Neural cell (in vitro differentiated cells): ENCODE results near the gene SNAI1. TPM values are rescaled to one million over a fixed set of nuclear protein-coding genes. Genes with fewer than 3 reads are reported as not detected.

Experiments
- H2AFZ ChIP-seq: fragments of 200-600, 300-800 bp; sonication (generic), shearing (Covaris generic); 2 replicates; pipeline ENCODE4 v1.6.0; 2014; ENCODE audit warnings: low read depth, mild to moderate bottlenecking, antibody characterized with exemption, low read length, moderate library complexity
- H3F3A ChIP-seq: fragments of 200-600 bp; shearing (Covaris generic); 2 replicates; pipeline ENCODE4 v1.6.1; 2016; ENCODE audit warnings: mild to moderate bottlenecking, moderate library complexity, mixed read lengths, antibody characterized with exemption, low read length; ENCODE audit not compliant: insufficient read depth, poor library complexity, severe bottlenecking
- H3K27ac ChIP-seq: fragments of 200-600, 300-800 bp; sonication (generic), shearing (Covaris generic); 2 replicates; pipeline ENCODE4 v1.5.1; 2014; ENCODE audit warnings: mild to moderate bottlenecking, low read length, moderate library complexity
- H3K27me3 ChIP-seq: fragments of 300-800, 200-600 bp; sonication (generic), shearing (Covaris generic); 2 replicates; pipeline ENCODE4 v1.6.0; 2014; ENCODE audit warnings: mild to moderate bottlenecking, low read depth, low read length, moderate library complexity; ENCODE audit not compliant: insufficient read depth
- H3K36me3 ChIP-seq: fragments of 300-800, 200-600 bp; sonication (generic), shearing (Covaris generic); 2 replicates; pipeline ENCODE4 v1.5.1; 2014; ENCODE audit warnings: mild to moderate bottlenecking, antibody characterized with exemption, low read length, moderate library complexity; ENCODE audit not compliant: insufficient read depth
- H3K4me2 ChIP-seq: fragments of 300-800, 200-600 bp; sonication (generic), shearing (Covaris generic); 2 replicates; pipeline ENCODE4 v1.6.0; 2014; ENCODE audit warnings: mild to moderate bottlenecking, low read length
- H3K4me3 ChIP-seq: fragments of 300-800, 200-600 bp; sonication (generic), shearing (Covaris generic); 2 replicates; pipeline ENCODE4 v1.5.1; 2014; ENCODE audit warnings: mild to moderate bottlenecking, low read length, moderate library complexity
- H3K79me2 ChIP-seq: fragments of 200-600 bp; shearing (Covaris generic); replicated peaks from 2 replicates; pipeline ENCODE4 v1.6.0; 2014; ENCODE audit warnings: mild to moderate bottlenecking, low read length, moderate library complexity; ENCODE audit not compliant: insufficient read depth
- H3K9ac ChIP-seq: fragments of 300-800, 200-600 bp; sonication (generic), shearing (Covaris generic); 2 replicates; pipeline ENCODE4 v1.6.1; 2016; ENCODE audit warnings: mild to moderate bottlenecking, low read length, mixed read lengths
- H3K9me2 ChIP-seq: fragments of 200-600 bp; shearing (Covaris generic); 2 replicates; pipeline ENCODE4 v1.6.1; 2016; ENCODE audit warnings: mild to moderate bottlenecking, low read length, mixed read lengths; ENCODE audit not compliant: insufficient read depth
- H3K9me3 ChIP-seq: fragments of 200-600, 300-800 bp; sonication (generic), shearing (Covaris generic); 2 replicates; pipeline ENCODE4 v1.6.1; 2016; ENCODE audit warnings: mild to moderate bottlenecking, mixed run types, low read length, moderate library complexity, mixed read lengths
- H4K20me1 ChIP-seq: fragments of 200-600 bp; shearing (Covaris generic); 2 replicates; pipeline ENCODE4 v1.6.1; 2016; ENCODE audit warnings: mild to moderate bottlenecking, mixed run types; ENCODE audit not compliant: insufficient read depth
- EP300 ChIP-seq: fragments of 450-650 bp; conservative IDR thresholded peaks from 2 replicates; pipeline ENCODE4 v1.6.1; 2014; ENCODE audit warnings: antibody characterized with exemption, mild to moderate bottlenecking, moderate library complexity; ENCODE audit not compliant: poor library complexity, severe bottlenecking
- EZH2 ChIP-seq: fragments of 200-600, 300-800 bp; shearing (Covaris generic), sonication (generic); IDR thresholded peaks from 2 replicates; pipeline ENCODE4 v1.6.1; 2014; ENCODE audit warnings: antibody characterized with exemption, low read length, borderline replicate concordance, mild to moderate bottlenecking; ENCODE audit not compliant: insufficient read depth, poor library complexity, severe bottlenecking
- MXI1 ChIP-seq: fragments of 450-650 bp; conservative IDR thresholded peaks from 2 replicates; pipeline ENCODE4 v1.6.1; 2014; ENCODE audit warnings: antibody characterized with exemption, mild to moderate bottlenecking; ENCODE audit not compliant: poor library complexity, severe bottlenecking
- POLR2AphosphoS5 ChIP-seq: IDR thresholded peaks from 2 replicates; pipeline ENCODE4 v1.6.1; 2012
- RAD21 ChIP-seq: fragments of 450-650 bp; conservative IDR thresholded peaks from 2 replicates; pipeline ENCODE4 v1.6.1; 2014; ENCODE audit warnings: antibody characterized with exemption, mild to moderate bottlenecking, moderate library complexity
- SMC3 ChIP-seq: fragments of 450-650 bp; conservative IDR thresholded peaks from 2 replicates; pipeline ENCODE4 v1.6.1; 2014; ENCODE audit warnings: antibody characterized with exemption, mild to moderate bottlenecking, moderate library complexity; ENCODE audit not compliant: poor library complexity
- TAF1 ChIP-seq: IDR thresholded peaks from 2 replicates; pipeline ENCODE4 v1.6.1; 2012; ENCODE audit warnings: low read depth
- polyA plus RNA-seq: library from polyadenylated mRNA; depleted of rRNA; stranded (reverse); fragments of >200 nt; gene quantifications from 2 replicates; pipeline ENCODE4 v1.2.3, GENCODE V29; 2014
- TF ChIP-seq, protein P1 (sequence below): IDR thresholded peaks from 2 replicates; pipeline ENCODE4 v1.6.1; 2012; ENCODE audit warnings: borderline replicate concordance
- TF ChIP-seq, protein P2 (sequence below): fragments of 450-650 bp; IDR thresholded peaks from 2 replicates; pipeline ENCODE4 v1.5.1; 2014; ENCODE audit warnings: antibody characterized with exemption, mild to moderate bottlenecking, moderate library complexity; ENCODE audit not compliant: poor library complexity, severe bottlenecking

The SNAI1 gene
- polyA plus RNA-seq, 1 donor from 2014 or later, result 0.31 TPM

DNA sequence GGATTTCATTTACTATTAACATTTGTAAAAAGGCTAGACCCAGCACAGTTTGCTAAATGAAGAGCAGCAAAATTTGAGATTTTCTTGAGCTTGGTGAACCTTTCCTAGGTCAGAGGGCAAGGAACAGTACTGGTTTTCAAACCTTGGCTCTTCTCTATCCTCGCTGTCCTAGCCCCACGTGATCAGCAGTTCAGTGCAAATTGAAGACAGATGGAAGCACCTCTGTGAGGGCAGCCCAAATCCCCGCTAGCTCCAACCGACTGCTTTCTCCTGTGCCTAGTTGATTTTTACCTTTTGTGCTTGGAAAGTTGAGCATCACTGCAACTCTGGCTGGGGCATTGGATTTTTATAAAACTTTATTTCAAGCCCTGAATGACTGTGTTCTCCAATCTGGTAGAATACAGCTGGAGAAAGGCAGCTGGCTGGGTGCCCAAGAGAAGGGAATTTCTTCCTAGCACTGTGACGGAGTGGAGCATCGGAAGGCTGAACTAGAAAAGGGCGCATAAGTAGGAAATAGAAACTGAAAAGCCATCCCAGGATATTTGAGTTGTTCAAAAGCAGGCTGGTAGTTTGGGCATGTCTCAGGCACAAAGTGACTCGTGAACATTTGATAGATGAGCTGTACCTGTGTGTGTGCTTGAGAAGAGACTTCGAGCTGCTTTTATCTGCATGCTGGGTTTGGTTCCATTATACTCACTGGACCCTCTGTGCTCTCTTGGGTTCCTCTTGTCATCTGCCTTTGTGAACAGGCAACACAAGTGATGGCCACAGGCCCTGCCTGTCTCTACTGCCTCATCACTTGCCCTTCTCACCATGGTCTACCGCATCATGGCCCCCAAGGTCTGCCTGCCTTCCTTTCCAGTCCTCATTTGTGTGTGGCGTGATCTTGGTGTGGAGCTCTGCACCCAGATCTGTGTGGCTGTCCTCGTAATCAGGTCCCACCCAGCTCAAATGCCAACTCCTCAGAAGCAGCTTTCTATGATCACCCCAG, 44.3 kb upstream of the SNAI1 start:
- Histone ChIP-seq H3K79me2 (peaks cover 55% of the 10 kb centered on the region), H3K9me2 (no peaks in the 10 kb centered on the region), H3K4me3 (peak overlapping the region; percentile 100), H3K9me3 (no peaks in the 10 kb centered on the region), H2AFZ (no peak overlapping the region), H3F3A (no peaks in the 10 kb centered on the region), H3K27me3 (no peaks in the 10 kb centered on the region), H3K36me3 (no peaks in the 10 kb centered on the region), H4K20me1 (no peaks in the 10 kb centered on the region), H3K27ac (no peak overlapping the region), H3K9ac (no peak overlapping the region), H3K4me2 (no peak overlapping the region)
- TF ChIP-seq TAF1 (no peak), POLR2AphosphoS5 (no peak), SMC3 (no peak), EP300 (no peak), MXI1 (no peak), RAD21 (no peak), EZH2 (no peak)
- TF ChIP-seq, protein P1, sequence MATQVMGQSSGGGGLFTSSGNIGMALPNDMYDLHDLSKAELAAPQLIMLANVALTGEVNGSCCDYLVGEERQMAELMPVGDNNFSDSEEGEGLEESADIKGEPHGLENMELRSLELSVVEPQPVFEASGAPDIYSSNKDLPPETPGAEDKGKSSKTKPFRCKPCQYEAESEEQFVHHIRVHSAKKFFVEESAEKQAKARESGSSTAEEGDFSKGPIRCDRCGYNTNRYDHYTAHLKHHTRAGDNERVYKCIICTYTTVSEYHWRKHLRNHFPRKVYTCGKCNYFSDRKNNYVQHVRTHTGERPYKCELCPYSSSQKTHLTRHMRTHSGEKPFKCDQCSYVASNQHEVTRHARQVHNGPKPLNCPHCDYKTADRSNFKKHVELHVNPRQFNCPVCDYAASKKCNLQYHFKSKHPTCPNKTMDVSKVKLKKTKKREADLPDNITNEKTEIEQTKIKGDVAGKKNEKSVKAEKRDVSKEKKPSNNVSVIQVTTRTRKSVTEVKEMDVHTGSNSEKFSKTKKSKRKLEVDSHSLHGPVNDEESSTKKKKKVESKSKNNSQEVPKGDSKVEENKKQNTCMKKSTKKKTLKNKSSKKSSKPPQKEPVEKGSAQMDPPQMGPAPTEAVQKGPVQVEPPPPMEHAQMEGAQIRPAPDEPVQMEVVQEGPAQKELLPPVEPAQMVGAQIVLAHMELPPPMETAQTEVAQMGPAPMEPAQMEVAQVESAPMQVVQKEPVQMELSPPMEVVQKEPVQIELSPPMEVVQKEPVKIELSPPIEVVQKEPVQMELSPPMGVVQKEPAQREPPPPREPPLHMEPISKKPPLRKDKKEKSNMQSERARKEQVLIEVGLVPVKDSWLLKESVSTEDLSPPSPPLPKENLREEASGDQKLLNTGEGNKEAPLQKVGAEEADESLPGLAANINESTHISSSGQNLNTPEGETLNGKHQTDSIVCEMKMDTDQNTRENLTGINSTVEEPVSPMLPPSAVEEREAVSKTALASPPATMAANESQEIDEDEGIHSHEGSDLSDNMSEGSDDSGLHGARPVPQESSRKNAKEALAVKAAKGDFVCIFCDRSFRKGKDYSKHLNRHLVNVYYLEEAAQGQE, result no peak

DNA sequence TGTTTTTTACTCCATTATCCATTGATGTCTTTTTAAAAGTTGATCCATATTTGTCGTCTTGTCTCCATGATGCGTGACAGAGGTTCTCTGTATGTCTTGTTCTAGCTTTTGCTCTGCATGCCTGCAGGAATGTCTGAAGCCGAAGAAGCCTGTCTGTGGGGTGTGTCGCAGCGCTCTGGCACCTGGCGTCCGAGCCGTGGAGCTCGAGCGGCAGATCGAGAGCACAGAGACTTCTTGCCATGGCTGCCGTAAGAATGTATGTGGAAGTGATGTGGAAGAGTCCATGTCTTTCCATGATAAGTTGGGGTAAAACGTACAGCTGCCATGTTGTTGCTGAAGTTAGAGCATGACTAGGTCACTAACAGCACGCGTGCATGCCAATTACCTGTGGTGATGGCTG, 41.3 kb upstream of the SNAI1 start:
- Histone ChIP-seq H3K4me3 (no peak overlapping the region), H3K9me3 (no peaks in the 10 kb centered on the region), H3K79me2 (peaks cover 49% of the 10 kb centered on the region), H3K9me2 (no peaks in the 10 kb centered on the region), H2AFZ (no peak overlapping the region), H3K36me3 (peaks cover 7% of the 10 kb centered on the region), H3F3A (no peaks in the 10 kb centered on the region), H3K4me2 (no peak overlapping the region), H4K20me1 (no peaks in the 10 kb centered on the region), H3K27ac (no peak overlapping the region), H3K27me3 (no peaks in the 10 kb centered on the region), H3K9ac (no peak overlapping the region)
- TF ChIP-seq POLR2AphosphoS5 (no peak), RAD21 (no peak), EZH2 (no peak), MXI1 (no peak), TAF1 (no peak), EP300 (no peak), SMC3 (no peak)
- TF ChIP-seq, protein P1, result no peak
- TF ChIP-seq, protein P2, sequence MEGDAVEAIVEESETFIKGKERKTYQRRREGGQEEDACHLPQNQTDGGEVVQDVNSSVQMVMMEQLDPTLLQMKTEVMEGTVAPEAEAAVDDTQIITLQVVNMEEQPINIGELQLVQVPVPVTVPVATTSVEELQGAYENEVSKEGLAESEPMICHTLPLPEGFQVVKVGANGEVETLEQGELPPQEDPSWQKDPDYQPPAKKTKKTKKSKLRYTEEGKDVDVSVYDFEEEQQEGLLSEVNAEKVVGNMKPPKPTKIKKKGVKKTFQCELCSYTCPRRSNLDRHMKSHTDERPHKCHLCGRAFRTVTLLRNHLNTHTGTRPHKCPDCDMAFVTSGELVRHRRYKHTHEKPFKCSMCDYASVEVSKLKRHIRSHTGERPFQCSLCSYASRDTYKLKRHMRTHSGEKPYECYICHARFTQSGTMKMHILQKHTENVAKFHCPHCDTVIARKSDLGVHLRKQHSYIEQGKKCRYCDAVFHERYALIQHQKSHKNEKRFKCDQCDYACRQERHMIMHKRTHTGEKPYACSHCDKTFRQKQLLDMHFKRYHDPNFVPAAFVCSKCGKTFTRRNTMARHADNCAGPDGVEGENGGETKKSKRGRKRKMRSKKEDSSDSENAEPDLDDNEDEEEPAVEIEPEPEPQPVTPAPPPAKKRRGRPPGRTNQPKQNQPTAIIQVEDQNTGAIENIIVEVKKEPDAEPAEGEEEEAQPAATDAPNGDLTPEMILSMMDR, result no peak
